ENCODE results near the gene C1QTNF1. TPM values are rescaled to one million over a fixed set of nuclear protein-coding genes. Genes with fewer than 3 reads are reported as not detected.
A peak's percentile ranks its signal among the peaks of the same experiment; 100 is the strongest.

Gene C1QTNF1
- total and polyA plus RNA-seq, 8 donors, result 5.3 to 31.2 (median 8.4) TPM

DNA sequence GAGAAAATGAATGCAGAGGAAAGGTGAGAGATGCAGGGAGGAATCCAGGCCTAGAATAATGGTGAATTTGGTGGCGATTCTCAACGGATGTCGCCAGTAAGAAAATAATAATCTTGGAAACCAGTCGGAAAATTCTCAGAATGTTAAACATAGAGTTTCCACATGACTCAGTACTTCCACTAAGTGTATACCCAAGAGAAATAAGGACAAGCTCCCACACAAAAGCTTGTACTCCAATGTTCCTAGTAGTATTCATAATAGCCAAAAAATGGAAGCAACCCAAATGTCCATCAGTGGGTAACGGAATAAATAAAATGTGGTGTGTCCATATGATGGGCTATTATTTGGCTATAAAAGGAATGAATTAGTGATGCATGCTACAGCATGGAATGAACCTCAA, 31.2 kb downstream of the C1QTNF1 start:
- Histone ChIP-seq H3K4me3 (no peak overlapping the region), H3K27me3 (no peaks in the 10 kb centered on the region), H3K9me3 (no peaks in the 10 kb centered on the region), H3K4me1 (no peaks in the 10 kb centered on the region), H3K36me3 (no peaks in the 10 kb centered on the region), H3K27ac (no peak overlapping the region)
- intact Hi-C loops (cut with DNase I), result no loop called here
- DNase-seq, result no peak
- FAIRE-seq, result no peak
- no peak for ATAC-seq
- TF ChIP-seq, protein P1, sequence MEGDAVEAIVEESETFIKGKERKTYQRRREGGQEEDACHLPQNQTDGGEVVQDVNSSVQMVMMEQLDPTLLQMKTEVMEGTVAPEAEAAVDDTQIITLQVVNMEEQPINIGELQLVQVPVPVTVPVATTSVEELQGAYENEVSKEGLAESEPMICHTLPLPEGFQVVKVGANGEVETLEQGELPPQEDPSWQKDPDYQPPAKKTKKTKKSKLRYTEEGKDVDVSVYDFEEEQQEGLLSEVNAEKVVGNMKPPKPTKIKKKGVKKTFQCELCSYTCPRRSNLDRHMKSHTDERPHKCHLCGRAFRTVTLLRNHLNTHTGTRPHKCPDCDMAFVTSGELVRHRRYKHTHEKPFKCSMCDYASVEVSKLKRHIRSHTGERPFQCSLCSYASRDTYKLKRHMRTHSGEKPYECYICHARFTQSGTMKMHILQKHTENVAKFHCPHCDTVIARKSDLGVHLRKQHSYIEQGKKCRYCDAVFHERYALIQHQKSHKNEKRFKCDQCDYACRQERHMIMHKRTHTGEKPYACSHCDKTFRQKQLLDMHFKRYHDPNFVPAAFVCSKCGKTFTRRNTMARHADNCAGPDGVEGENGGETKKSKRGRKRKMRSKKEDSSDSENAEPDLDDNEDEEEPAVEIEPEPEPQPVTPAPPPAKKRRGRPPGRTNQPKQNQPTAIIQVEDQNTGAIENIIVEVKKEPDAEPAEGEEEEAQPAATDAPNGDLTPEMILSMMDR (IDR thresholded peaks at IDR 0.05), result no peak
- 78 to 82% methylated on average over 5 of the region's 5 CpGs for WGBS, 2 donors

GRCh38 chr17:79057737-79058385, 33.9 kb downstream of the C1QTNF1 start:
- 83% methylated on average over 10 of the region's 10 CpGs for WGBS, 2 donors
- TF ChIP-seq, protein P1 (IDR thresholded peaks at IDR 0.05), result no peak
- Histone ChIP-seq H3K9me3 (no peaks in the 10 kb centered on the region), H3K27me3 (no peaks in the 10 kb centered on the region), H3K36me3 (no peaks in the 10 kb centered on the region), H3K27ac (no peak overlapping the region), H3K4me1 (no peaks in the 10 kb centered on the region), H3K4me3 (no peak overlapping the region)
- intact Hi-C loops (cut with DNase I), result no loop called here
- no peak for FAIRE-seq
- peak in 1 of 6 donors; percentile 31 for DNase-seq
- no peak for ATAC-seq

DNA sequence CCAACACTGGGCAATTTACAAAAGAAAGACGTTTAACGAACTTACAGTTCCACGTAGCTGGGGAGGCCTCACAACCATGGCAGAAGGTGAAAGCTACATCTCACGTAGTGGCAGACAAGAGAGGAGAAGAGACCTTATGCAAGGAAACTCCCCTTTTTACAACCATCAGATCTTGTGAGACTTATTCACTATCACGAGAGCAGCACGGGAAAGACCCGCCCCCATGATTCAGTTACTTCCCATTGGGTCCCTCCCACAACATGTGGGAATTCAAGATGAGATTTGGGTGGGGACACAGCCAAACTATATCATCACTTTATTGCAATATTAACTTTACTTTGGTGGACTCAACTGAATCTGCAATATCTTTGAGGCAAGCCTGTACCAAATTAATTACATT, 38.7 kb downstream of the C1QTNF1 start:
- FAIRE-seq (no peak), DNase-seq (no peak), ATAC-seq (no peak)
- intact Hi-C loops (cut with DNase I), result no loop called here
- Histone ChIP-seq H3K36me3 (no peaks in the 10 kb centered on the region), H3K9me3 (no peaks in the 10 kb centered on the region), H3K4me3 (no peak overlapping the region), H3K27ac (no peak overlapping the region), H3K27me3 (no peaks in the 10 kb centered on the region), H3K4me1 (no peaks in the 10 kb centered on the region)
- WGBS, 2 donors, result 79 to 82% methylated on average over 7 of the region's 7 CpGs
- TF ChIP-seq, protein P1 (IDR thresholded peaks at IDR 0.05), result no peak

GRCh38 chr17:79064026-79064425, 40.1 kb downstream of the C1QTNF1 start:
- Histone ChIP-seq H3K27me3 (no peaks in the 10 kb centered on the region), H3K36me3 (no peaks in the 10 kb centered on the region), H3K9me3 (no peaks in the 10 kb centered on the region), H3K4me1 (no peaks in the 10 kb centered on the region), H3K27ac (no peak overlapping the region), H3K4me3 (no peak overlapping the region)
- FAIRE-seq (no peak), ATAC-seq (no peak), DNase-seq (peak in 1 of 6 donors; percentile 12)
- TF ChIP-seq, protein P1 (IDR thresholded peaks at IDR 0.05), result no peak
- 60 to 68% methylated on average over 4 of the region's 4 CpGs for WGBS, 2 donors
- intact Hi-C loops (cut with DNase I), result no loop called here

DNA sequence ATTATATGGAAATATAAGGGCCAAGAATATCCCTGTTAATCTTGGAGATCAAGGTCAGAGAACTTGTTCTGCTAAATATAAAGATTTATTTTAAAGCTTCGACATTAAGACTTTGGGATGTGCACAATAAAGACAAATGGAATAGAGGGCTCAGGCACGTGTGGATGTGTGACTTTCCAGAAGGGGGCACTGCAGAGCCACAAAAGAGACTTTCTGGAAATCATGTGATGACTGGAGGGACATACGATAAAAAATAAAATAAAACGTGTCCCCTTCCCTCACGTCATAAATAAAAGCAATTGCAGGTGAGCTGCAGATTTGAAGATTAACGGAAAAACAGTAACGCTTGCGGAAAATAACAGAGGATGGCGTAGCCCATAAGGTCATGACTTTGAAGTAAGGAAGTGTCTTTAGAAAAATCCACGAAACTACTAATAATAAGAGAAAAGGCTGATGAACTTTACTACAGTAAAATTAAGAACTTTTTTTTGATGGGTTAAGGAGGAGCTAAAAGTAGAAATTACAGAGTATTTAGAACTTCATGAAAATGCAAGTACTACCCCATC, 41.2 kb downstream of the C1QTNF1 start:
- Histone ChIP-seq H3K36me3 (no peaks in the 10 kb centered on the region), H3K4me3 (no peak overlapping the region), H3K27ac (no peak overlapping the region), H3K27me3 (no peaks in the 10 kb centered on the region), H3K9me3 (no peaks in the 10 kb centered on the region), H3K4me1 (no peaks in the 10 kb centered on the region)
- DNase-seq (no peak), ATAC-seq (peak in 3 of 4 donors; percentile 69 to 78 (median 70)), FAIRE-seq (no peak)
- TF ChIP-seq, protein P1 (IDR thresholded peaks at IDR 0.05), result peak in 2 of 4 donors; percentile 38 to 56
- intact Hi-C loops (cut with DNase I), result no loop called here
- WGBS, 2 donors, result 34 to 40% methylated on average over 10 of the region's 10 CpGs
